Stimulated activated CD4-positive, alpha-beta T cell treated with anti-CD3 and anti-CD28 coated beads, Interleukin-12 subunit alpha, Interleukin-12 subunit beta, amount 100 ng/mL, for 48 hours (primary cell): Measurements from ENCODE around the gene CBFA2T3.

Experiments
- DNase-seq, 3 donors: peaks; one replicate each; pipeline ENCODE4 v3.0.0-alpha.2; 2020; ENCODE audit warnings: low read depth in 2 of 3, low spot score in 1 of 3

Gene CBFA2T3

GRCh38 chr16:88842308-88842756 lies 134.7 kb downstream of the CBFA2T3 start:
- no peak for DNase-seq

GRCh38 chr16:88841521-88842307 lies 135.3 kb downstream of the CBFA2T3 start:
- no peak for DNase-seq

- DNase-seq: no peak
Observed at GRCh38 chr16:88840600-88841215, 136.3 kb downstream of the CBFA2T3 start.

GRCh38 chr16:88839745-88840599 lies 137.0 kb downstream of the CBFA2T3 start:
- no peak for DNase-seq

- no peak for DNase-seq
Observed at GRCh38 chr16:88839026-88839529, 137.9 kb downstream of the CBFA2T3 start.

GRCh38 chr16:88838566-88838965 lies 138.4 kb downstream of the CBFA2T3 start:
- DNase-seq: no peak

- no peak for DNase-seq
Observed at GRCh38 chr16:88837806-88838205, 139.2 kb downstream of the CBFA2T3 start.

- no peak for DNase-seq
Observed at GRCh38 chr16:88836791-88837190, 140.2 kb downstream of the CBFA2T3 start.

GRCh38 chr16:88835818-88836217 lies 141.2 kb downstream of the CBFA2T3 start:
- DNase-seq: no peak

GRCh38 chr16:88835383-88835782 lies 141.6 kb downstream of the CBFA2T3 start:
- DNase-seq: no peak

- no peak for DNase-seq
Observed at GRCh38 chr16:88834670-88835069, 142.3 kb downstream of the CBFA2T3 start.

- no peak for DNase-seq
Observed at GRCh38 chr16:88833086-88833485, 143.9 kb downstream of the CBFA2T3 start.

GRCh38 chr16:88831838-88832237 lies 145.2 kb downstream of the CBFA2T3 start:
- no peak for DNase-seq

- no peak for DNase-seq
Observed at GRCh38 chr16:88830783-88831182, 146.2 kb downstream of the CBFA2T3 start.

- no peak for DNase-seq
Observed at GRCh38 chr16:88830258-88830657, 146.7 kb downstream of the CBFA2T3 start.

GRCh38 chr16:88828711-88829110 lies 148.3 kb downstream of the CBFA2T3 start:
- no peak for DNase-seq

- DNase-seq: no peak
Observed at GRCh38 chr16:88827727-88828126, 149.3 kb downstream of the CBFA2T3 start.

- DNase-seq: no peak
Observed at GRCh38 chr16:88826070-88826840, 150.8 kb downstream of the CBFA2T3 start.

GRCh38 chr16:88825146-88825545 lies 151.9 kb downstream of the CBFA2T3 start:
- DNase-seq: no peak
